Pancreas (tissue), 10 donors: ENCODE measurements around the gene KIAA0319L. TPM values are rescaled to one million over a fixed set of nuclear protein-coding genes. Genes with fewer than 3 reads are reported as not detected.

Source experiments
- ATAC-seq, 4 donors: fragments of 200-7000 bp; cut with Tn5 transposase; one replicate each; pipeline versions ENCODE4 v1.8.0 to v1.9.1; 2020; ENCODE audit warnings: mild to moderate bottlenecking in 4 of 4, moderate library complexity in 4 of 4
- DNase-seq, 6 donors: peaks; one replicate each; pipeline ENCODE4 v3.0.0-alpha.2; 2020
- FAIRE-seq: peaks from 2 replicates; lab custom pipeline; 2012; peaks lifted over from hg19 to GRCh38; lab: Jason Lieb, UNC
- H3K27ac ChIP-seq, 4 donors: fragments of 200-600 bp; sonication (generic); 1 replicate in 3 of 4; 2 replicates in 1 of 4; pipeline versions ENCODE4 v1.5.0 to v1.8.0; 2020
- H3K27me3 ChIP-seq, 4 donors: fragments of 200-600 bp; one replicate each; pipeline ENCODE4 v1.8.0; 2021
- H3K36me3 ChIP-seq, 3 donors: fragments of 200-600 bp; sonication (generic) in 1 of 3; one replicate each; pipeline versions ENCODE4 v1.5.0 to v1.8.0; 2020 to 2021
- H3K4me1 ChIP-seq, 3 donors: fragments of 200-600 bp; one replicate each; pipeline ENCODE4 v1.8.0; 2021
- H3K4me3 ChIP-seq, 4 donors: fragments of 200-600 bp; sonication (generic) in 2 of 4; one replicate each; pipeline versions ENCODE4 v1.5.0 to v1.8.0; 2020 to 2021
- H3K9me3 ChIP-seq, 4 donors: fragments of 200-600 bp; one replicate each; pipeline ENCODE4 v1.8.0; 2021
- WGBS, 2 donors: extraction: QIAGEN DNeasy Blood & Tissue Kit; methylation state at CpG; one replicate each; pipeline ENCODE4 v1.1.7; 2013; 5-methylcytosine and 5-hydroxymethylcytosine counted together
- intact Hi-C, 3 donors: fragments of 100-400 bp; cut with DNase I; formaldehyde crosslinking; loops; one replicate each; pipeline versions ENCODE4 v1.11.1 to v1.14.2; 2022
- polyA plus RNA-seq, 2 donors: library from polyadenylated mRNA; stranded (reverse); fragments of 200-250 nt; gene quantifications; one replicate each; pipeline ENCODE4 v1.2.3, GENCODE V29; 2013
- total RNA-seq, 6 donors: library from RNA; stranded (reverse); fragmentation: NEBNext Ultra II Directional in 4 of 6; extraction: Animal tissue kit (Norgen Biotek cat#: 25700) in 4 of 6; gene quantifications; one replicate each; pipeline versions ENCODE4 v1.2.1 to v1.2.4, GENCODE V29; 2021 to 2023
- TF ChIP-seq, protein P1 (sequence below), 4 donors: fragments of 200-600 bp; sonication (generic) in 3 of 4; IDR thresholded peaks; one replicate each; pipeline versions ENCODE4 v1.5.0 to v1.8.0; 2021; ENCODE audit warnings: antibody characterized with exemption in 4 of 4
- donor health status: healthy with polysubstance abuse.
- donor health status: DM: no; HTN: no; CAD: no; lungs with moderate emphysema.
- donor health status: DM: no; HTN: no; CAD: no.
- donor health status: control.
- donor health status: control.
- donor health status: Bipolar disorder and iron deficiency.
- donor health status: DM: yes; HTN: yes; CAD: no.
- donor health status: DM: no; HTN: no; CAD: no.
- donor health status: DM: no; HTN: no; CAD: no.
- donor health status: DM: yes; HTN: yes; CAD: no.

Gene KIAA0319L
- total and polyA plus RNA-seq, 8 donors: 22.9 to 50.8 (median 44.1) TPM

DNA sequence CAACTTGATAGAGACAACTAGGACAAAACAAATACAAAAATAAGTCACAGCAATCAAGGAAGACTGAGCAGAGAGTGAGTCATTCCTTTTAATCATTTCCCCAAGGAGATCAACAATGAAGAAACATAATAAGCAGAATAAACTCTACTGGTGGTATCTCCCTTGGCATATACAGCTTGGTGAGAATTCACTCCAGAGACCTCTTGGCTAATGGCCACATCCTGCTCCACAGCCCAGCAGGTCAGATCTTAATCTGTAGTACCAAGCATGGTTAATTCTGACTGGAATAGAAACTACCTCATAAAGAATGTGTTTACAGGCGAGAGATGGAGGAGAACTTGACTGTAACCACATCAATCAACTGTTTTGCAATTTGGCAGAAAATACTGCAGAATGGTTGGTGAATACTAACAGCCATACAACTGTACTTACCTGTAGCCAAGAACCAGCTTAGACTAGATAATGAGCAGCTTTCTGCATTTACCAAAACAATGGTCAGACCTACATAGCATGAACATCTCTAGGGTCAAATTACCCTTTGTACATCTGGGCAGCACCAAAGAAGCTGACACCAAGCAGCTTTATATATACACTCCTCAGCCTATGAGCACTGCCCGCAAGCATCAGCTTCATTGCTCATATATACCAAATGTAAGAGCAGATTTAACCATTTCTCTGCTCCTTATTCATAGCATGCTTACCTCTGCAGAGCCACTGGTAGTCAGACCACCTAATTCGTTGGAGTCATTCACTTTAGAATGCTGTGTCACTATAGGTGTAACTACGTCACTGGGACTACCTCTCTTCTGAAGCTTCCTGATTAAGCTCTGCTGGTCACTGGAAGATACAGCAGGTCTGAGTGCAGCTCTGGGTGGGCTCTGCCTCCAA, 51.0 kb downstream of the KIAA0319L start:
- TF ChIP-seq, protein P1, sequence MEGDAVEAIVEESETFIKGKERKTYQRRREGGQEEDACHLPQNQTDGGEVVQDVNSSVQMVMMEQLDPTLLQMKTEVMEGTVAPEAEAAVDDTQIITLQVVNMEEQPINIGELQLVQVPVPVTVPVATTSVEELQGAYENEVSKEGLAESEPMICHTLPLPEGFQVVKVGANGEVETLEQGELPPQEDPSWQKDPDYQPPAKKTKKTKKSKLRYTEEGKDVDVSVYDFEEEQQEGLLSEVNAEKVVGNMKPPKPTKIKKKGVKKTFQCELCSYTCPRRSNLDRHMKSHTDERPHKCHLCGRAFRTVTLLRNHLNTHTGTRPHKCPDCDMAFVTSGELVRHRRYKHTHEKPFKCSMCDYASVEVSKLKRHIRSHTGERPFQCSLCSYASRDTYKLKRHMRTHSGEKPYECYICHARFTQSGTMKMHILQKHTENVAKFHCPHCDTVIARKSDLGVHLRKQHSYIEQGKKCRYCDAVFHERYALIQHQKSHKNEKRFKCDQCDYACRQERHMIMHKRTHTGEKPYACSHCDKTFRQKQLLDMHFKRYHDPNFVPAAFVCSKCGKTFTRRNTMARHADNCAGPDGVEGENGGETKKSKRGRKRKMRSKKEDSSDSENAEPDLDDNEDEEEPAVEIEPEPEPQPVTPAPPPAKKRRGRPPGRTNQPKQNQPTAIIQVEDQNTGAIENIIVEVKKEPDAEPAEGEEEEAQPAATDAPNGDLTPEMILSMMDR (IDR thresholded peaks at IDR 0.05): no peak
- DNase-seq: peak in 4 of 6 donors; percentile 18 to 31 (median 24)
- peak overlapping the region in 2 of 4 donors; percentile 20 to 24 for H3K27ac ChIP-seq
- FAIRE-seq: no peak
- peak; percentile 51 to 79 (median 76) for ATAC-seq
- H3K9me3 ChIP-seq: no peaks in the 10 kb centered on the region
- WGBS, 2 donors: 78 to 80% methylated on average over 4 of the region's 4 CpGs
- H3K4me1 ChIP-seq: peaks cover 16 to 42% (median 36%) of the 10 kb centered on the region in 3 donors
- H3K27me3 ChIP-seq: no peaks in the 10 kb centered on the region
- no peak overlapping the region for H3K4me3 ChIP-seq
- intact Hi-C loops: no loop called here
- H3K36me3 ChIP-seq: no peaks in the 10 kb centered on the region

DNA sequence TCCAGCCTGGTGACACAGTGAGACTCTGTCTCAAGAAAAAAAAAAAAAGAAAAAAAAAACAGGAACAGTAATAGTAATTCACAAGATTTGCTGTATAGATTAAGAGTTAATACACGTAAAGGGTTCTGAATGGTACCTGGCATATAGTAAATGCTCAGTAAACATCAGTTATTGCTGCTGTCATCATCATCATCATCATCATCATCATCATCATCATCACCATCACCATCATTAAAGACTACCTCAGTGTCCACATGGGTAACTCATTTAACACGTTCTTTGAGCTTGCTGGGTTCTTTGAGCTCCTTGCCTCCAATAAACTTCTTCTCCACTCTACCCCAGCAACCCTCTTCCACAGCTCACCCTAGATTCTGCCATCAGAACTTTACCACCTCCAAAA, 55.0 kb downstream of the KIAA0319L start:
- ATAC-seq: no peak
- intact Hi-C loops: no loop called here
- FAIRE-seq: no peak
- no peak for DNase-seq
- Histone ChIP-seq H3K4me1 (peaks cover 9 to 20% (median 14%) of the 10 kb centered on the region in 3 donors), H3K27me3 (no peaks in the 10 kb centered on the region), H3K9me3 (no peaks in the 10 kb centered on the region), H3K27ac (no peak overlapping the region), H3K4me3 (no peak overlapping the region), H3K36me3 (no peaks in the 10 kb centered on the region)
- WGBS, 2 donors: 95 to 96% methylated on average over 2 of the region's 2 CpGs
- TF ChIP-seq, protein P1 (IDR thresholded peaks at IDR 0.05): no peak

DNA sequence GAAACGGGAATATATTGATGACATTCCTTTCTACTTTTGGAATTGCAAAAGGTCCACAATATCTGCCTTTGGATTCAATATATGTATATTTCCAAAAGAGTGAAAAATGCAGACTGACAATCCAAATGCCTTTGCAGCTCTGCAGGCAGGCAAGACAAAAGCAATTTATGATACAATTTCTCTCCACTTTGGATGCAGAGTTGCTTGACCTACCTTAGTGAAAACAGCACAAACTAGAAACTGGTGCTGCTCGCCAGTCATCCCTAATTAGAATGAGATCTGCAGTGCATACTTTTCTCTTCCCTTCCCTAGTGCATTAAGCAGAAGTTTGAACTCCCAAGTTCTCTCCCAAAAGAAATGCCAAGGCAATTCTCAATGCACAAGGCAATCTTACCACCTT, 56.8 kb downstream of the KIAA0319L start:
- Histone ChIP-seq H3K27ac (no peak overlapping the region), H3K4me3 (no peak overlapping the region), H3K36me3 (no peaks in the 10 kb centered on the region), H3K4me1 (peaks cover 0 to 8% (median 6%) of the 10 kb centered on the region in 3 donors), H3K27me3 (no peaks in the 10 kb centered on the region), H3K9me3 (no peaks in the 10 kb centered on the region)
- DNase-seq: no peak
- 55 to 59% methylated on average over 2 of the region's 2 CpGs for WGBS, 2 donors
- ATAC-seq: no peak
- no peak for FAIRE-seq
- intact Hi-C loops: no loop called here
- TF ChIP-seq, protein P1 (IDR thresholded peaks at IDR 0.05): no peak

DNA sequence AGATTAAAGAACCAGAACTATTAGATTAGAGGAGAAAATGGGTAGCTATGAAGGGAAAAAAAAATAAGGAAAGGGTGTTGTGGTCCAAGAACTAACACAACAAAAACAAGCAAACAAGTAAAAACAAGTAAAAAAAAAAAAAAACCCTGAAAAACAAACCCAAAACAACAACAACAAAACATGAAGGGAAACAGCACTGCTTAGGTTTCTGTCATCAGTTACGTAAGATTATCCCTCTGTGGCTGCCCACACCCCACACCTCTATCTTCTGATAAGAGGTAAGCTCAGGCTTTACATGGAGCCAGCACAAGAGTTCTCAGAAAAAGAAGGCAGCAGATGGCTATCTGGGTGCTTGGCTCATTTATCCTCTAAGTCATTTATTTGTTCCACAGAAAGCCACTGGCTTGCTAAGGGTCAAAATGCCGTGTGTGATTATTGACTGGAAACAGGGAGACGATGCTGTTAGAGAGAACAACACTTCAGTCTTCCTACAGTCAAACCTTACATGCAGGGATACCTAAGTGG, 57.5 kb downstream of the KIAA0319L start:
- TF ChIP-seq, protein P1 (IDR thresholded peaks at IDR 0.05): no peak
- H3K36me3 ChIP-seq: no peaks in the 10 kb centered on the region
- FAIRE-seq: no peak
- DNase-seq: no peak
- no peaks in the 10 kb centered on the region for H3K27me3 ChIP-seq
- no peak overlapping the region for H3K4me3 ChIP-seq
- H3K9me3 ChIP-seq: no peaks in the 10 kb centered on the region
- peaks cover 0 to 7% (median 6%) of the 10 kb centered on the region in 3 donors for H3K4me1 ChIP-seq
- ATAC-seq: peak; percentile 56 to 73 (median 65)
- H3K27ac ChIP-seq: no peak overlapping the region
- intact Hi-C loops: no loop called here
- WGBS, 2 donors: 21 to 30% methylated on average over 3 of the region's 3 CpGs
